ENCODE results near the gene CGAS.

DNA sequence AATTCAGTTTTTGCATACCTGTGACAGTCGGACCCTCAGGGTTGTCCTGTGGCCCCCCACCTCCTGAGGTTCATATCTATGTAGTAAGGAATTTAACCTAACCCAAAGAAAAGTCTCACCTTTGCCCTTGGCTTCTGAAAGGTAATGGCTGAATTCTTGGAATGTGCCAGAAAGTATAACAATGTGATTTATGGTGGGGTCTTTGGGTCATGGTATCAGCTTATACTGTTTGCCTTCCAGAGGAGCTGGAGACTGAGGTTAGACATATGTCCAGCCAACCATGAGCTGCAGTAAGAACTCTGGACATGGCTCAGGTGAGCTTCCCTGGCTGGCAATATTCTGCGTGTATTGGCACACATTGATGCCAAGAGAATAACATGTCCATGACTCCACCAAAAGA, 30.6 kb downstream of the CGAS start:
- TF ChIP-seq EZH2 (IDR thresholded peaks at IDR 0.05; ENCODE audit: low read length, missing control alignments), result no peak
- TF ChIP-seq, protein P1, sequence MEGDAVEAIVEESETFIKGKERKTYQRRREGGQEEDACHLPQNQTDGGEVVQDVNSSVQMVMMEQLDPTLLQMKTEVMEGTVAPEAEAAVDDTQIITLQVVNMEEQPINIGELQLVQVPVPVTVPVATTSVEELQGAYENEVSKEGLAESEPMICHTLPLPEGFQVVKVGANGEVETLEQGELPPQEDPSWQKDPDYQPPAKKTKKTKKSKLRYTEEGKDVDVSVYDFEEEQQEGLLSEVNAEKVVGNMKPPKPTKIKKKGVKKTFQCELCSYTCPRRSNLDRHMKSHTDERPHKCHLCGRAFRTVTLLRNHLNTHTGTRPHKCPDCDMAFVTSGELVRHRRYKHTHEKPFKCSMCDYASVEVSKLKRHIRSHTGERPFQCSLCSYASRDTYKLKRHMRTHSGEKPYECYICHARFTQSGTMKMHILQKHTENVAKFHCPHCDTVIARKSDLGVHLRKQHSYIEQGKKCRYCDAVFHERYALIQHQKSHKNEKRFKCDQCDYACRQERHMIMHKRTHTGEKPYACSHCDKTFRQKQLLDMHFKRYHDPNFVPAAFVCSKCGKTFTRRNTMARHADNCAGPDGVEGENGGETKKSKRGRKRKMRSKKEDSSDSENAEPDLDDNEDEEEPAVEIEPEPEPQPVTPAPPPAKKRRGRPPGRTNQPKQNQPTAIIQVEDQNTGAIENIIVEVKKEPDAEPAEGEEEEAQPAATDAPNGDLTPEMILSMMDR (conservative IDR thresholded peaks at IDR 0.05 in 1 of 2, IDR thresholded peaks at IDR 0.05 in 1 of 2; ENCODE audit: low read depth in 1 of 2, low read length in 2 of 2), result no peak

Data from fibroblast of lung (primary cell).